ENCODE results near the gene DNPH1. TPM values are rescaled to one million over a fixed set of nuclear protein-coding genes. Genes with fewer than 3 reads are reported as not detected.

Gene DNPH1
- total and polyA plus RNA-seq, 2 donors (not counting 3 experiments of a cell fraction or from before 2014, with no cell fraction given): 37.7 to 120 TPM

DNA sequence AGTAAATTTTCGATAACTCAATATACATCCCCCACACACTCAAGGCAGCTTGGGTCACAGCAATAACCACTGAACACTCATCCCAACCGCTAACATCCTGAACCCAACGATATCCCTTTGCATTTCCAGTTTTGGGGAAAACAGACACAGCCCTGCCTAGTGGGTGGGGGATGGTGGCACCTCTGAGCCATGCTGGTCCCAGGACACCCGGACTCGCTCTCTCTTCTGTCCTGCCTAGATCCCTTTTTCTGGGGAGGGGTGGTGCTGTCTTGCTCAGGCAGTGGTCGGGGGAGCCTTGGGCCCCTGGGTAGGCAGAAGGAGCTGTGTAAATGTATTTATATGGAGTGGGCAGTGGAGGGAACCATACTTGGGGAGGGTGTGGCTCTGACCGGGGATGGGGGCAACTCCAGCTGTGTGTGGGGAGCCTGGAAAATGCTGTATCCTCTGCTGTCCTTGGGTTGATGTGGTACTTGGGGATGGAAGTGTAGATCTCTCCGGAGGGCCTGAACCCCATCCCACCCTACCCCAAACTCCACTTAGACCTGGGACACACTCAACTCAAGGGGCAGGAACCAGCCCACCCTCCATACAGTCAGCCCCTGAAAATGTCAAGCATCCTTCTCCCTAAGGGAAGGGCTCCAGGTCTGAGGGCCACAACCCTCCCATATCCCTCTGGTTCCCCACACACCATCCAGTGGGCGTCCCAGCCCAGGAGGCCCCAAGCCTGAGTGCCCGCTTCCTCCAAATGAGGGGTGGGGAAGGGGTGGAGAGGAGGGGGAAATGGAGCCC lies 45.0 kb upstream of the DNPH1 start:
- Histone ChIP-seq H3K4me3 (replicated peaks in 1 of 3; ENCODE audit: insufficient read depth in 1 of 3, low read depth in 1 of 3, low read length in 3 of 3) (no peak overlapping the region), H3K9me3 (replicated peaks; ENCODE audit: control insufficient read depth, insufficient read depth, low read length) (no peaks in the 10 kb centered on the region), H2AFZ (ENCODE audit: low read depth, low read length) (no peak overlapping the region), H3K36me3 (ENCODE audit: control insufficient read depth in 2 of 2, extremely low read depth in 1 of 2, insufficient read depth in 2 of 2, low read length in 2 of 2) (no peaks in the 10 kb centered on the region), H3K27me3 (ENCODE audit: control insufficient read depth in 2 of 2, insufficient read depth in 2 of 2, low read length in 2 of 2) (peaks cover 54 to 67% of the 10 kb centered on the region in 2 experiments), H3K9me1 (replicated peaks; ENCODE audit: control insufficient read depth, extremely low read depth, insufficient read depth, low read length) (no peaks in the 10 kb centered on the region), H3K4me1 (ENCODE audit: control insufficient read depth, extremely low read depth, insufficient read depth, low read length) (no peaks in the 10 kb centered on the region), H4K20me1 (replicated peaks; ENCODE audit: control insufficient read depth, extremely low read depth, insufficient read depth, low read length) (no peaks in the 10 kb centered on the region), H3K4me2 (ENCODE audit: insufficient read depth, low read length) (no peak overlapping the region), H3K79me2 (ENCODE audit: control insufficient read depth, insufficient read depth, low read length) (no peaks in the 10 kb centered on the region), H3K9ac (replicated peaks; ENCODE audit: extremely low read depth, insufficient read depth, low read length) (no peak overlapping the region), H3K27ac (ENCODE audit: insufficient read depth, low read depth, low read length) (no peak overlapping the region)
- DNase-seq (ENCODE audit: low read depth, low spot score) (no peak), FAIRE-seq (no peak)
- intact Hi-C loops (cut with micrococcal nuclease): no loop called here
- CTCF ChIA-PET: no interaction called here
- no TSS peak for BruUV-seq (replicated peaks)
- no peak for TF ChIP-seq POLR2A (IDR thresholded peaks at IDR 0.05; ENCODE audit: low read depth, low read length)
- no peak for TF ChIP-seq MAX (IDR thresholded peaks at IDR 0.05; ENCODE audit: insufficient read depth, insufficient read length)
- no peak for TF ChIP-seq GATA2 (IDR thresholded peaks at IDR 0.05; ENCODE audit: insufficient read depth, insufficient read length, low read depth, low read length)
- no peak for TF ChIP-seq EZH2 (IDR thresholded peaks at IDR 0.05; ENCODE audit: borderline replicate concordance, low read depth, low read length, severe bottlenecking)
- POLR2A ChIA-PET: no interaction called here
- dilution Hi-C loops (cut with MboI; ENCODE audit: extremely low pct_ligation_motif_present, low sequenced_read_pairs): no loop called here

DNA sequence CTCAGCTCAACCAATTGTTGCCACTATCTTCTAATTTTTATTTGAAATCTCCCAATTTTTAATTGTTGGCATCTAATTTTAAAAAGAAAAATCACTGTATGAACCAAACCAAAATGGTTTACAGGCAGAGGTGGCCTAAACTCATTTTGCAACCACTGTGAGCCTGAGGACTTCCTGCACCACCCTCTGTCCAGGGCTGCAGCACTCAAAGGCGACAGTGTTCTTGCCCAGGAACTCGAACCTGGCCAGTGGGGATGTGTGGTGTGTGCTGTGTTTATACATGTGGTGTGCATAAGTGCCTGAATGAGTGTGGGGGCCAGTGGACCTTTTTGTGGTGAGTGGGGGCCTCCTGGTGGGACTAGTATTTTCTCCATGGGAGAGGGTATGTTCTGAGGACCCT lies 44.4 kb upstream of the DNPH1 start:
- Histone ChIP-seq H3K4me2 (ENCODE audit: insufficient read depth, low read length) (no peak overlapping the region), H3K27me3 (ENCODE audit: control insufficient read depth in 2 of 2, insufficient read depth in 2 of 2, low read length in 2 of 2) (peaks cover 57 to 66% of the 10 kb centered on the region in 2 experiments), H3K9me1 (replicated peaks; ENCODE audit: control insufficient read depth, extremely low read depth, insufficient read depth, low read length) (no peaks in the 10 kb centered on the region), H3K36me3 (ENCODE audit: control insufficient read depth in 2 of 2, extremely low read depth in 1 of 2, insufficient read depth in 2 of 2, low read length in 2 of 2) (no peaks in the 10 kb centered on the region), H2AFZ (ENCODE audit: low read depth, low read length) (no peak overlapping the region), H3K79me2 (ENCODE audit: control insufficient read depth, insufficient read depth, low read length) (no peaks in the 10 kb centered on the region), H4K20me1 (replicated peaks; ENCODE audit: control insufficient read depth, extremely low read depth, insufficient read depth, low read length) (no peaks in the 10 kb centered on the region), H3K9ac (replicated peaks; ENCODE audit: extremely low read depth, insufficient read depth, low read length) (no peak overlapping the region), H3K27ac (ENCODE audit: insufficient read depth, low read depth, low read length) (no peak overlapping the region), H3K4me3 (replicated peaks in 1 of 3; ENCODE audit: insufficient read depth in 1 of 3, low read depth in 1 of 3, low read length in 3 of 3) (no peak overlapping the region), H3K4me1 (ENCODE audit: control insufficient read depth, extremely low read depth, insufficient read depth, low read length) (no peaks in the 10 kb centered on the region), H3K9me3 (replicated peaks; ENCODE audit: control insufficient read depth, insufficient read depth, low read length) (no peaks in the 10 kb centered on the region)
- DNase-seq (ENCODE audit: low read depth, low spot score) (no peak), FAIRE-seq (no peak)
- TF ChIP-seq POLR2A (IDR thresholded peaks at IDR 0.05; ENCODE audit: low read depth, low read length) (no peak), JUN (IDR thresholded peaks at IDR 0.05; ENCODE audit: borderline replicate concordance, insufficient read depth, insufficient read length, low read depth) (no peak), POLR2AphosphoS5 (IDR thresholded peaks at IDR 0.05; ENCODE audit: insufficient read depth, low read depth, low read length) (no peak), MYC (IDR thresholded peaks at IDR 0.05; ENCODE audit: low read depth, low read length) (no peak), EZH2 (IDR thresholded peaks at IDR 0.05; ENCODE audit: borderline replicate concordance, low read depth, low read length, severe bottlenecking) (no peak), FOS (IDR thresholded peaks at IDR 0.05; ENCODE audit: borderline replicate concordance, insufficient read depth, low read length) (no peak), GATA2 (IDR thresholded peaks at IDR 0.05; ENCODE audit: insufficient read depth, insufficient read length, low read depth, low read length) (no peak), CTCF (IDR thresholded peaks at IDR 0.05; ENCODE audit: extremely low read depth in 1 of 2, insufficient read depth in 1 of 2, low read depth in 1 of 2, low read length in 2 of 2) (no peak), MAX (IDR thresholded peaks at IDR 0.05; ENCODE audit: insufficient read depth, insufficient read length) (no peak)
- dilution Hi-C loops (cut with MboI; ENCODE audit: extremely low pct_ligation_motif_present, low sequenced_read_pairs) (no loop called here), intact Hi-C loops (cut with micrococcal nuclease) (no loop called here)
- ChIA-PET POLR2A (no interaction called here), CTCF (interaction anchor here (1.3 kb wide), 1 partner anchor 10 kb away, joined by 8 read pairs; no protein-coding TSS in a partner anchor)
- BruUV-seq (replicated peaks): no TSS peak
